Tibial artery (tissue), 4 donors: ENCODE results near the gene MASTL.
"Not testable (repeated sequence)": the region's sequence is repeated elsewhere in the genome, so short reads cannot be mapped to it uniquely, and the experiment has no call there.

Source experiments
- DNase-seq, 2 donors: peaks; one replicate each; pipeline ENCODE4 v3.0.0-alpha.2; 2019
- H3K27ac ChIP-seq, 2 donors: fragments of 200-600 bp; sonication (generic) in 1 of 2; 1 replicate in 1 of 2; 2 replicates in 1 of 2; pipeline ENCODE4 v1.5.1; 2018 to 2019; ENCODE audit warnings: mild to moderate bottlenecking in 1 of 2
- H3K27me3 ChIP-seq, 2 donors: fragments of 200-600 bp; sonication (generic) in 1 of 2; one replicate each; pipeline versions ENCODE4 v1.5.1 to v1.6.0; 2016 to 2019
- H3K36me3 ChIP-seq, 3 donors: fragments of 200-600 bp; sonication (generic) in 2 of 3; one replicate each; pipeline ENCODE4 v1.5.1; 2016 to 2019; ENCODE audit warnings: mild to moderate bottlenecking in 2 of 3
- H3K4me1 ChIP-seq, 4 donors: fragments of 200-600 bp; sonication (generic) in 2 of 4; 1 replicate in 3 of 4; 2 replicates in 1 of 4; pipeline ENCODE4 v1.5.1; 2016 to 2019
- H3K4me3 ChIP-seq, 2 donors: fragments of 200-600 bp; sonication (generic) in 1 of 2; 1 replicate in 1 of 2; 2 replicates in 1 of 2; pipeline ENCODE4 v1.5.1; 2018 to 2019; ENCODE audit warnings: mild to moderate bottlenecking in 2 of 2
- H3K9me3 ChIP-seq, 3 donors: fragments of 200-600 bp; sonication (generic) in 1 of 3; one replicate each; pipeline ENCODE4 v1.5.1; 2016 to 2019
- CTCF ChIP-seq, 2 experiments: fragments of 200-600 bp in 1 of 2; fragments of 450-650 bp in 1 of 2; IDR thresholded peaks; one replicate each; pipeline ENCODE4 v1.5.1; 2017 to 2019; ENCODE audit warnings: antibody characterized with exemption in 2 of 2, mild to moderate bottlenecking in 1 of 2, moderate library complexity in 1 of 2
- intact Hi-C: fragments of 100-400 bp; cut with DNase I; formaldehyde crosslinking; loops from one replicate; pipeline ENCODE4 v1.15.0; 2023; ENCODE audit warnings: low total_unique reads

Gene MASTL

GRCh38 chr10:27153845-27154193, 1.3 kb upstream of the MASTL start:
- Histone ChIP-seq H3K4me3 (peak overlapping the region; percentile 61 to 94), H3K27ac (peak overlapping the region; percentile 95 to 100), H3K4me1 (peaks cover 0 to 43% (median 14%) of the 10 kb centered on the region in 4 donors), H3K36me3 (peaks cover under 1 to 5% (median 4%) of the 10 kb centered on the region in 3 donors), H3K9me3 (no peaks in the 10 kb centered on the region), H3K27me3 (no peaks in the 10 kb centered on the region)
- no peak for TF ChIP-seq CTCF (IDR thresholded peaks at IDR 0.05)
- intact Hi-C loops = loop anchor here (5.0 kb wide), 1 partner anchor 348 kb away; the partner anchor contains the start of gene RAB18
- DNase-seq = peak in 1 of 2 donors; percentile 33

- Histone ChIP-seq H3K4me3 (peak overlapping the region; percentile 61 to 94), H3K27ac (peak overlapping the region in 1 of 2 donors; percentile 100), H3K4me1 (peaks cover 0 to 32% (median 11%) of the 10 kb centered on the region in 4 donors), H3K36me3 (peaks cover 0 to 16% (median 16%) of the 10 kb centered on the region in 3 donors)
- not testable (repeated sequence) for H3K9me3 ChIP-seq, H3K27me3 ChIP-seq, DNase-seq
- intact Hi-C loops = loop anchor here (5.0 kb wide), 1 partner anchor 86 kb away; the partner anchor contains the start of gene ACBD5
These were observed 1.4 kb downstream of the MASTL start for GRCh38 chr10:27156566-27156965.

GRCh38 chr10:27157150-27157549, 2.0 kb downstream of the MASTL start:
- DNase-seq = no peak
- Histone ChIP-seq H3K9me3 (no peaks in the 10 kb centered on the region), H3K4me3 (no peak overlapping the region), H3K27ac (no peak overlapping the region), H3K4me1 (peaks cover 0 to 31% (median 11%) of the 10 kb centered on the region in 4 donors), H3K27me3 (no peaks in the 10 kb centered on the region), H3K36me3 (peaks cover 0 to 22% (median 16%) of the 10 kb centered on the region in 3 donors)
- TF ChIP-seq CTCF (IDR thresholded peaks at IDR 0.05) = no peak
- intact Hi-C loops = loop anchor here (5.0 kb wide), 1 partner anchor 85 kb away; the partner anchor contains the start of gene ACBD5

GRCh38 chr10:27158421-27158820, 3.3 kb downstream of the MASTL start:
- Histone ChIP-seq H3K27ac (no peak overlapping the region), H3K4me3 (no peak overlapping the region), H3K36me3 (peaks cover 4 to 31% (median 29%) of the 10 kb centered on the region in 3 donors), H3K9me3 (no peaks in the 10 kb centered on the region), H3K27me3 (no peaks in the 10 kb centered on the region), H3K4me1 (peaks cover 0 to 18% (median 4%) of the 10 kb centered on the region in 4 donors)
- intact Hi-C loops = loop anchor here (5.0 kb wide), 1 partner anchor 84 kb away; the partner anchor contains the start of gene ACBD5
- DNase-seq = no peak
- no peak for TF ChIP-seq CTCF (IDR thresholded peaks at IDR 0.05)

GRCh38 chr10:27169849-27170248, 14.7 kb downstream of the MASTL start:
- TF ChIP-seq CTCF (IDR thresholded peaks at IDR 0.05) = no peak
- Histone ChIP-seq H3K4me3 (no peak overlapping the region), H3K36me3 (peaks cover 12 to 58% (median 39%) of the 10 kb centered on the region in 3 donors), H3K27me3 (no peaks in the 10 kb centered on the region), H3K27ac (no peak overlapping the region), H3K4me1 (no peaks in the 10 kb centered on the region), H3K9me3 (no peaks in the 10 kb centered on the region)
- intact Hi-C loops = no loop called here
- no peak for DNase-seq

- no peak for DNase-seq
- TF ChIP-seq CTCF (IDR thresholded peaks at IDR 0.05) = no peak
- H3K27me3 ChIP-seq = no peaks in the 10 kb centered on the region
- H3K36me3 ChIP-seq = peaks cover 0 to 32% (median 23%) of the 10 kb centered on the region in 3 donors
- no peak overlapping the region for H3K4me3 ChIP-seq
- peaks cover 0 to 4% (median 0%) of the 10 kb centered on the region in 4 donors for H3K4me1 ChIP-seq
- intact Hi-C loops = no loop called here
- H3K27ac ChIP-seq = no peak overlapping the region
- no peaks in the 10 kb centered on the region for H3K9me3 ChIP-seq
These were observed 33.1 kb downstream of the MASTL start for GRCh38 chr10:27188259-27188658.
